Neural progenitor cell (in vitro differentiated cells): Measurements from ENCODE around the gene NDFIP2.

Experiments used
- CTCF ChIP-seq: fragments of 200-600 bp; sonication (generic); IDR thresholded peaks from 2 replicates; pipeline ENCODE4 v1.5.1; 2017; ENCODE audit warnings: antibody characterized with exemption, mild to moderate bottlenecking
- EZH2 ChIP-seq: fragments of 200-600 bp; sonication (generic); IDR thresholded peaks from 2 replicates; pipeline ENCODE4 v1.6.1; 2017; ENCODE audit warnings: antibody characterized with exemption, mild to moderate bottlenecking, moderate library complexity

DNA sequence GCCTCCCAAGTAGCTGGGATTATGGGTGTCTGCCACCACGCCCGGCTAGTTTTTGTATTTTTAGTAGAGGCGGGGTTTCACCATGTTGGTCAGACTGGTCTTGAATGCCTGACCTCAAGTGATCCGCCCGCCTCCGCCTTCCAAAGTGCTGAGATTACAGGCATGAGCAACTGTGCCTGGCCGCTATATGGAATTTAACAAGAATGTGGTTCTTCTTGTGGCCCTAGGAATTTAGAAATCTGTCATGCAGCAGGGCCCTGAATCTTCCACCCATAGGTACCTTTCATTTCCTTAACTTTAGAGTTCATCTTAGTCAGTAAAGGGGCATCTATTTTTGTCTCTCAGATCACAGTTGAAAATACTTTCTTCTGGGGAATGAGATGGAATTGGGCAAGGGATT lies 25.6 kb upstream of the NDFIP2 start:
- TF ChIP-seq CTCF, result no peak
- TF ChIP-seq EZH2, result no peak
